ENCODE measurements around the gene SPACA7. TPM values are rescaled to one million over a fixed set of nuclear protein-coding genes. Genes with fewer than 3 reads are reported as not detected.

SPACA7 gene
- total and polyA plus RNA-seq, 4 donors: not detected

- H3K9me3 ChIP-seq (ENCODE audit: control insufficient read depth in 4 of 4, low read length in 3 of 4): no peaks in the 10 kb centered on the region
- WGBS: 90% methylated on average over 19 of the region's 19 CpGs
- no peaks in the 10 kb centered on the region for H3K27me3 ChIP-seq (ENCODE audit: control insufficient read depth in 4 of 4, insufficient read depth in 4 of 4, low read length in 3 of 4)
- H3K4me1 ChIP-seq (ENCODE audit: control insufficient read depth in 4 of 4, insufficient read depth in 4 of 4, low read length in 3 of 4): no peaks in the 10 kb centered on the region
- peaks cover 0 to 3% (median under 1%) of the 10 kb centered on the region in 4 donors for H3K36me3 ChIP-seq (ENCODE audit: control insufficient read depth in 4 of 4, insufficient read depth in 3 of 4, low read depth in 1 of 4, low read length in 3 of 4)
- no peak for DNase-seq (ENCODE audit: low spot score)
- TF ChIP-seq, protein P1, sequence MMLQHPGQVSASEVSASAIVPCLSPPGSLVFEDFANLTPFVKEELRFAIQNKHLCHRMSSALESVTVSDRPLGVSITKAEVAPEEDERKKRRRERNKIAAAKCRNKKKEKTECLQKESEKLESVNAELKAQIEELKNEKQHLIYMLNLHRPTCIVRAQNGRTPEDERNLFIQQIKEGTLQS (IDR thresholded peaks at IDR 0.05): no peak
- no peak for TF ChIP-seq MAX (IDR thresholded peaks at IDR 0.05)
- no peak for TF ChIP-seq TAF1 (conservative IDR thresholded peaks at IDR 0.05)
- H3K9ac ChIP-seq (ENCODE audit: low read depth in 1 of 2, low read length in 2 of 2): no peak overlapping the region
- H3K4me3 ChIP-seq (ENCODE audit: low read depth in 1 of 3, low read length in 3 of 3): no peak overlapping the region
- no peak overlapping the region for H3K27ac ChIP-seq (ENCODE audit: low read depth in 1 of 2, low read length in 2 of 2)
Measured at GRCh38 chr13:112467236-112467635, 91.1 kb downstream of the SPACA7 start.

DNA sequence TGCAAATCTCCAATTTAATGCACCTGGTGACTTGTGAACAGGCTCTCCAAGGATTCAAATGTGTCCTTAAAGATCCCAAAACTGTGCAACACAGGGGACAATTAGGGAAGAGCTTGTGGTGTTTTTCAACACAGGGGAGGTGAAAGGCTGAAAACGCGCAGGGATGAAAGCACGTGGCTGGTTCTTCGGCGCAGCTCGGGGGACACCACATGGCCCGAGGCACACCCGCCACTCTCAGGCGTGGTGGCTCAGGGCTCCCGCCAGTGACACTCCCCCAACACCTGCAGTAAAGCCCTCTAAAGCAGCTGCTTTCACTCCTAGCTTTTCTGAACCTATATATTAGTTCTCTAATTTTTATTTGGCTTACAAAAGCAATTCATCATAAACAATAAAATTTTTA is 91.9 kb downstream of the SPACA7 start:
- Histone ChIP-seq H3K4me3 (ENCODE audit: low read depth in 1 of 3, low read length in 3 of 3) (no peak overlapping the region), H3K27me3 (ENCODE audit: control insufficient read depth in 4 of 4, insufficient read depth in 4 of 4, low read length in 3 of 4) (no peaks in the 10 kb centered on the region), H3K36me3 (ENCODE audit: control insufficient read depth in 4 of 4, insufficient read depth in 3 of 4, low read depth in 1 of 4, low read length in 3 of 4) (peaks cover 0 to 3% (median 0%) of the 10 kb centered on the region in 4 donors), H3K27ac (ENCODE audit: low read depth in 1 of 2, low read length in 2 of 2) (no peak overlapping the region), H3K9me3 (ENCODE audit: control insufficient read depth in 4 of 4, low read length in 3 of 4) (no peaks in the 10 kb centered on the region), H3K9ac (ENCODE audit: low read depth in 1 of 2, low read length in 2 of 2) (no peak overlapping the region), H3K4me1 (ENCODE audit: control insufficient read depth in 4 of 4, insufficient read depth in 4 of 4, low read length in 3 of 4) (no peaks in the 10 kb centered on the region)
- WGBS: 94% methylated on average over 10 of the region's 10 CpGs
- TF ChIP-seq EGR1 (IDR thresholded peaks at IDR 0.05; ENCODE audit: low read depth in 2 of 2) (no peak), NR2F2 (IDR thresholded peaks at IDR 0.05) (no peak), RXRA (IDR thresholded peaks at IDR 0.05) (no peak), HNF4A (conservative IDR thresholded peaks at IDR 0.05) (no peak), HNF4G (IDR thresholded peaks at IDR 0.05) (no peak), GABPA (IDR thresholded peaks at IDR 0.05 in 1 of 2, conservative IDR thresholded peaks at IDR 0.05 in 1 of 2) (no peak), CTCF (IDR thresholded peaks at IDR 0.05; ENCODE audit: low read depth, low read length, missing input control) (no peak), TAF1 (conservative IDR thresholded peaks at IDR 0.05) (no peak), FOXA2 (IDR thresholded peaks at IDR 0.05) (no peak)
- TF ChIP-seq, protein P2, sequence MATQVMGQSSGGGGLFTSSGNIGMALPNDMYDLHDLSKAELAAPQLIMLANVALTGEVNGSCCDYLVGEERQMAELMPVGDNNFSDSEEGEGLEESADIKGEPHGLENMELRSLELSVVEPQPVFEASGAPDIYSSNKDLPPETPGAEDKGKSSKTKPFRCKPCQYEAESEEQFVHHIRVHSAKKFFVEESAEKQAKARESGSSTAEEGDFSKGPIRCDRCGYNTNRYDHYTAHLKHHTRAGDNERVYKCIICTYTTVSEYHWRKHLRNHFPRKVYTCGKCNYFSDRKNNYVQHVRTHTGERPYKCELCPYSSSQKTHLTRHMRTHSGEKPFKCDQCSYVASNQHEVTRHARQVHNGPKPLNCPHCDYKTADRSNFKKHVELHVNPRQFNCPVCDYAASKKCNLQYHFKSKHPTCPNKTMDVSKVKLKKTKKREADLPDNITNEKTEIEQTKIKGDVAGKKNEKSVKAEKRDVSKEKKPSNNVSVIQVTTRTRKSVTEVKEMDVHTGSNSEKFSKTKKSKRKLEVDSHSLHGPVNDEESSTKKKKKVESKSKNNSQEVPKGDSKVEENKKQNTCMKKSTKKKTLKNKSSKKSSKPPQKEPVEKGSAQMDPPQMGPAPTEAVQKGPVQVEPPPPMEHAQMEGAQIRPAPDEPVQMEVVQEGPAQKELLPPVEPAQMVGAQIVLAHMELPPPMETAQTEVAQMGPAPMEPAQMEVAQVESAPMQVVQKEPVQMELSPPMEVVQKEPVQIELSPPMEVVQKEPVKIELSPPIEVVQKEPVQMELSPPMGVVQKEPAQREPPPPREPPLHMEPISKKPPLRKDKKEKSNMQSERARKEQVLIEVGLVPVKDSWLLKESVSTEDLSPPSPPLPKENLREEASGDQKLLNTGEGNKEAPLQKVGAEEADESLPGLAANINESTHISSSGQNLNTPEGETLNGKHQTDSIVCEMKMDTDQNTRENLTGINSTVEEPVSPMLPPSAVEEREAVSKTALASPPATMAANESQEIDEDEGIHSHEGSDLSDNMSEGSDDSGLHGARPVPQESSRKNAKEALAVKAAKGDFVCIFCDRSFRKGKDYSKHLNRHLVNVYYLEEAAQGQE (IDR thresholded peaks at IDR 0.05): no peak
- TF ChIP-seq, protein P1 (IDR thresholded peaks at IDR 0.05): no peak
- no peak for DNase-seq (ENCODE audit: low spot score)
